ENCODE data around the gene AMER2.

The AMER2 gene

GRCh38 chr13:25171517-25172302 lies at the start of gene AMER2:
Gene AMER2, minus strand, starts transcription at chr13:25172288. Its CDS starts 669 bp downstream, at chr13:25171619.
- no peak for DNase-seq

DNA sequence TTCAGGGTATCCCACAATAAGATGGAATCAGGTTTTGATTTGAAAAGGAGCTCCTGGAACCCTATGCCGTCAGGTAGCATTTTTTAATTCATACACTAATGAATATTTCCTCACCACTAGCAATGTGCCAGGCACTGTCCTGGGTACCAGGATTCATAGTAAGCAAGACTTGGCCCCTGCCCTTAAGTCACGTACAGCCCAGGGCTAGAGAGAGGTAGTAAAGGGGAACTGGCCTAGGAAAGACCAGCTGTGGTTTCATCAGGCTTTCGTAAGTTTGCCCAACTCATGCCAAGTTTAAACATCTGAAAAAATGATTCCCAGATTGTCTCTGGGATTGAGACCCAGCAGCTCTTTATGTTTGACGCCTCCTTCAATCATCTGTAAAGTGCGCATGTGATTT lies 45.9 kb upstream of the AMER2 start:
- DNase-seq, result no peak

GRCh38 chr13:25217023-25217885 lies 45.2 kb upstream of the AMER2 start:
- no peak for DNase-seq

DNA sequence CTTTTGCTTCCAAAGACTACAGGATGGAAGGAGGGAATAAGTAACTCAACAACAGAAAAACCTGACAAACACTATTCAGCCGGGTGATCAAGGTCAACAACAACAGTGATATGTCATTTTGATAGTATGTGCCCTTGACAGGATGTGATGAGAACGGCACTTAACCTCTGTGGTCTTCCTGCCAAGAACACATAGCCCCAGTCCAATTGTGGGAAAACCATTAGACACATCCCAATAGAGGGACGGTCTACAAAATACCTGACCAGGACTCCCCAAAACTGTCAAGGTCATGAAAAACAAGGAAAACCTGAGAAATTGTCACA lies 43.1 kb upstream of the AMER2 start:
- DNase-seq, result no peak

DNA sequence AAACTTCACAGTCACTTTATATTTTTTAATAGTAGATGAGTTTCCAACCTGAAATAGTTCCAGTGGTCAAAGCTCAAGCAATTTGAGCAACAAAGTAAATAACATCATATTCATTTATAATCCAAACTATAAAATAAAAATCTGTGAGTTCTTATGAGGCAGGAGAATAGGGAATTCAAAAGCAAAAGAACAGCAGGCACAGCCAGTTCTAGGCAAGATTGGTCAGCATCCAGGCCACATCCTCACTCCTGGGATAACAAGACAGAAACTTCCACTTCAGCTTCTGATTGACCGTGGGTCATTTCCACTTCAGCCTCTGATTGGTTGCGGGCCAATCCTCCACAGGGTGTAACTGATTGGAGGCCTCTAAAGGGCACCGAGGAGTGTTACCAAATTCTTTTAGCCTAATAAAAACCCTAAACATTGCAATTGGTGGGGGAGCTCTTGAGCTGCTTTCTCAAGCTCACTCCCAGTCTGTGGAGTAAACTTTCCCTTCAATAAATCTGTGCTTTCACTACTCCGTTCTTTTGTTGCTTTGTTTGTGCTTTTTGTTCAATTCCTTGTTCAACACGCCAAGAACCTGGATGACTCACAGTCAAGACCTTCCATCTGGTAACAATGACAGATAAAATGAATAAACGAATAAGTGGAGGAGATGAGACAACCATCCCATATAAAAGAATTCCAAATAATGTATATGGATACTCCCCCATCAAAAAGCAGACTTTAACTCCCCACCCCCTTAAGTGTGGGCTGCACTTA lies 42.6 kb upstream of the AMER2 start:
- DNase-seq, result no peak

DNA sequence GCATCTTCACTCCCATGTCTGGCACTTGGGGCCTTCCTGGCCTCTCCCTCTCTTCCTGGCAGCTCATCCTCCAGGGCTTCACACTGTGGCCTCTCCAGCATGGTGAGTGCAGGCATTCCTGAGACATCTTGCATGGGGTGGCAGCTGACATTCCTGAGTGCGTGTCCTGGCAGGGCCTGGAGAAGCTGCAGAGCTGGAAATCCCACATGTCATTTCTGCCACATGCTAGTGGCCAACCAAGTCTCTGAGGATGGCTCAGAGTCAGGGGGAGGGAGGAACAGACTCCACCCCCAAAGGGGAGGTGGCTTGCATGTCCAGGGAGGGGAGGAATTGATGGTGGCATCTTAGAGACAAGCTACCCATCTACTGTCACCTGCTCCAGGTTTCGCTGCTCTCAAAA lies 41.6 kb upstream of the AMER2 start:
- no peak for DNase-seq

- DNase-seq, result no peak
These were observed 38.9 kb upstream of the AMER2 start for GRCh38 chr13:25210842-25211569.

DNA sequence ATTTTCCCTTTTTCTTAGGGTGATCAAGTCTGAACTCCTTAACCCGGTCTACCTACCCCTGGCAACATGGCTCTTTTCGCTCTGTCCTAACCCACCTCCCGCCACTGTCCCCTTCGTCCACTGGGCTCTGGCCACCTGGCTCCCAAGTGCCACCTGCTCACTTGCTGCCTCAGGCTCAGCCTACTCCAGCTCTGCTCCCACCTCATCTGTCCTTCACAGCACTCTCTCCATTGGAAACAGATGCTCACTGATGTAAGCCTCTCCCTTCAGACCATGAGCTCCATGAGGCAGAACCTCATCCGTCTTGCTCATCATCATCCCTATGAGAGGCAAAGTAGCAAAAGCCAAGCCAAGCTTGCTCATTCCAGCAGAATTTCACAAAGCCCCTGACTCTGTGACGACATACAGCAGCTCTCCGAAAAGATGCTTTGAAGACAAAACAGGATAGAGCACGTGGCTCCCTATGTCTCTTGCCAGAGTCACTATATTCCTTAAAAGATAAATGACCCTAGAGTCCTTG lies 35.3 kb upstream of the AMER2 start:
- no peak for DNase-seq

GRCh38 chr13:25204863-25205262 lies 32.8 kb upstream of the AMER2 start:
- DNase-seq, result no peak

DNA sequence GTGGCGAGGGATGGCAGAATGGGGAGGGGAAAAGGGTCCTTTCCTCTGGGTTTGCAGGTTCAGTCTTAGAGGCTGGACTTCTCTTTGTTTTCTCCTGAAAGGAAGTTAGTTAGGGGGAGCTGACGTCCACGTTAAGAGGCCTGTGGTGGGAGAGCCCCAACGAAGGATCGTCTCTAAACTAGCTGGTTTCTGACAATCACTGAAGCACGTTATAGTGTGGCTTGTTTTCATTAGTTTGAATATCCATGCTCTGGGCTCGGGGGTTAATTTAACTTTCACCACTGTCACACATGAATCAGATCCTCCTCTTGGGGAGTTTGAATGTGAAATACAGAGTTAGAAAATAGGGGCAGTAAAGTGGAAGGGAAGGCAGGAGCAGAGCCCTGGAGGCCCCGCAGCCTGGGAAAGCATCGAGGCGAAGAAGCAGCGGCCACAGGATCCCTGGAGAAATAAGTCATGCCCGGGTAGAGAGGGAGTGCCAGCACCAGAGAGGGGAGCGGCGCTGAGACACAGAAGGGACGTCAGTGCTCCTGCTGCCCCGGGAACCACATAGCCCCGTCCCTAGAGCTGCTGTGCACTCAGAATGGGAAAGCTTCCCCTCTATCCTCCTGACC lies 31.1 kb upstream of the AMER2 start:
- DNase-seq, result no peak

DNA sequence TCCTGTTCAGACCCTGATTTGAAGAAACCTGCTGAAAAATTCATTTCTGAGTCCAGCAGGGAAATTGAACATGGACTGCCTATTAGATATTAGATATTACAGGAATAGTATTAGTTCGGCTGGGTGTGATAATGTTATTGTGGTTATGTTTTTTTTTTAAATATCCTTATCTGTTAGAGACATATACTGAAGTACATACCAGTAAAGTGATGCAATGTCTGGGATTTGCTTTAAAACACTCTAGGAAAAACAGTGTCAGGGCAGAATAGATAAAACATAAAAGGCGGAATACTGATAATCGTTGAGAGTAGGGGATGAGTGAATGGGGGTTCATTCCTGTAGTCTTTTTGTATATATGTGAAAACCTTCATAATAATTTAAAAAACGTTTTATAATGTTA lies 28.7 kb upstream of the AMER2 start:
- DNase-seq, result no peak

- no peak for DNase-seq
These were observed 26.6 kb upstream of the AMER2 start for GRCh38 chr13:25198647-25199046.

DNA sequence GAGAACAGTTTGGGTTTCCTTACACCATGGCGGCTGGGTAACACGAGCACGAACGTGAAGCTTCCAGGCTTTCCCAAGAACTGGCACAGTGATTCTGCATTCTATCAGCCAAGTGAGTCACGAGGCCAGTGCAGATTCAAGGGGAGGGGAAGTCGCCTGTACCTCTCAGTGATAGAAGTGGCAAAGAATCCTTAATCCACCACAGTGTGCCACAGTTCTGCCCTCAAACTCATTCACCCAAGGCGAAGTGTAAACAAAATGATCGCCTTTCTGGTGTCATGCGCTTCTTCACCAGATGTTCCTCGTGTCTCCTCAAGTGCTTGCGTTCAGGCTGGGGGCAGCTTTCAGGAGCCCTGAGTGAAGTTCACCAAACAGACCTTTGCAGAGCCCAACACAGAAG lies 24.9 kb upstream of the AMER2 start:
- no peak for DNase-seq

DNA sequence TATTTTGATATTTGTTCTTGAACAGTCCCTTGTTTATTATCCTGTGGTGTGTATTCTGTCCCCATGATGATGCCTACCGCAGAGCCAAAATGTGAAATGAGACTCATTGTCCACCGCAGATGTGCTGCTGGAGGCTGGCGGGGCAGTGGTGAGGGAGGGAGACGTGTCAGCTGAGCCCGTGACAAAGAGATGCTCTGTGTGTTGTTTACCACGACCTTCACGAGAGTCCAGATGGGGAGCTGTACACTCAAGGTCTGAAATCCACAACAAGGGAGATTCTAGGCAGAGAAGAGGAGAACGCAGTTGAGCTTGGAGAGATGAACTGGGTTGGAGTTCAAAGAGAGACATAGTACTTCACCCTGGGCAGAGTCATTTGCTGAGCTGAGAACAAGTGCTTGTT lies 20.8 kb upstream of the AMER2 start:
- no peak for DNase-seq

DNA sequence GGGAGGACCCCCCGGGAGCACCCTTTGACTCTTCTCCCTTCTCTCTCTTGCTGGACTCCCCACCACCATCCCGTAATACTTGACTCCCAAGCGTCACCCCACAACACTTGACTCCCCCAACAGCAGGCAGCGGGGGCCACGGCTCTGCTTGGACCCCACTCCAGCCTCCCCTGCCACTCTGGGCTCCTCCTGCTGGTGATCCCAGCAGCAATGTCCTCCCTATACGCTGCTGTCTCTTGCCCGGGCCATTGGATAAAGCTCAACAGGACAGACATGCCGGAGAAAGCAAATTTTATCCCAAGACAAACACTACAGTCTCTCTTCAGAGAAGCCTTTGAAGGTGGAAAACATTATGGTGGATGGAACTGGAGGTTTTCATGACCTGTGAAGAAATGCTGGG lies 20.4 kb upstream of the AMER2 start:
- DNase-seq, result no peak

DNA sequence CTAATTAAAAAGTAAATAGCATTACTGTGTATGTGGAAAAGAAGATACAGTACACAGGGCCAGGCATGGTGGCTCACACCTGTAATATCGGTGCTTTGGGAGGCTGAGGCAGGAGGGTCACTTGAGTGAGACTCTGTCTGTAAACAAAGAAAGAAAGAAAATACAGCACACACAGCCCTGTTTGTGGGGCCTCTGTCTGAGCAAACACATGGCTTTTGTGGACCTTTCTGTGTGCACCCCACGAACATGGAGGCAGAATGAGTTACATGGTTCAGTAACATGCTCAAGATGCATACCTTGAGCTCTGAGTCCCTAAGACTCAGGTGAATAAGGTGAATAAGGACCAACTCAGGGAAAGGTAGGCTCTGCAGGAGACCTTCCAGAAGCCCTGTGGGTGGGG lies 20.0 kb upstream of the AMER2 start:
- DNase-seq, result no peak

- DNase-seq, result no peak
These were observed 18.7 kb upstream of the AMER2 start for GRCh38 chr13:25190771-25191170.

DNA sequence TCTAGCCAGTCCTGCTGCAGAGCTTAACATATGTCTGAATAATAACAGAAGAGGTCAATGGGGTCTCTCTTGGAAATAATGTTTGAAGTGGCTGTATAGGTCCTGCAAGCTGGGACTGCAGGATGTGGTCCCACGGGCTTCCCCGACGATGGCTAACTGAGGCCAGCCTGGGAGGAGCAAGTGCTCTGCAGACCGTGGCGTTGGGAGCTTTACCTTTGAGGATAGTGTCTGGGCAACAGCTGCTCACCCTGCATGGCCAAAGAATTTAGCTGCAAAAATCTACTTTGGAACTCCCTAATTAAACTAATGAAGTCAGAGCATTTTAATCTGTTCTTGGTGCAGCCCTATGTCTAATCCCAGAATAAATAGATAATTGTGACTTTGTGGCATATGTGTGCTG lies 18.2 kb upstream of the AMER2 start:
- no peak for DNase-seq

DNA sequence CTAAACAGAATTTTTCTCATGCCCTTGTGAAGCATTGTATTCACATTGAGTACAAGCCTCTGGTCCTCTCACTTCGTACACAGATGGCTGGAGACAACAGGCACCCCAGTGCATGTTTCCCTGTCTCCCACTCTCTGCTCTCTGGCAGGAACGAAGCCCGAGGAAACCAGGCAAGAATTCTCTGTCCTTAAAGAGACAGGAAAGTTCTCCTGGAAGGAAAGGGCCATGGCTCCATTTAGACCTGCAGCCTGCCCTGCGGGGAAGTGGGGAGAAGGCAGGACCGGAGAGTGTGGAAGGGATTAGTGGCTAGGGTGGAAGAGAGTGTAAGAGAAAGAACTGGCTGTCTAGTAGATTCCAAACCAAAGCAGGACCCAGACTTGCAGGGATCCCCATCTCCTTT lies 15.5 kb upstream of the AMER2 start:
- no peak for DNase-seq

DNA sequence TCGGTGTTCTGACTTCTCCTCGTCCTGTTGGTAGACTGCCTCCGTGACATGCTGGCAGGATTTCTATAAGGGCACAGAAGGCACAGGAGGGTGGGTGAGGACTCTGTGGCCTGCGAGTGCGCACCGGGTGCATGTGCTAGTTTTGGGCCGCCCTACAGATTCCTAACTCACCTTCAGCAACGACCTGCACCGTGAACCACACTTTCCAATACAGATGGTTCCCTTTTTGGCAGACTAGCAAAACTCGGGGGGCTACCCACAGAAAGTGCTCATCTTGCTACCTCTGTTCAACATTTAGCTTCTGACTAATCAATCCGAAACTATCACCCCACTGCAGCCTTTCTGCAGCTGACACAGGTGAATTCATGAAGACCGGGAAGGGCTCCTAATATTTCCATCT lies 14.1 kb upstream of the AMER2 start:
- DNase-seq, result no peak

- no peak for DNase-seq
These were observed 9.5 kb upstream of the AMER2 start for GRCh38 chr13:25181597-25181996.
